NCI-H2107 (cell line): Measurements from ENCODE around the gene HECA.
"Not testable (repeated sequence)": the region's sequence is repeated elsewhere in the genome, so short reads cannot be mapped to it uniquely, and the experiment has no call there.

Experiments
- DNase-seq: peaks from one replicate; lab custom pipeline; 2025; lab: John Stamatoyannopoulos, UW

HECA gene

GRCh38 chr6:139205843-139206242, 71.0 kb downstream of the HECA start:
- no peak for DNase-seq

GRCh38 chr6:139210766-139211165, 75.9 kb downstream of the HECA start:
- not testable (repeated sequence) for DNase-seq

GRCh38 chr6:139212460-139212859, 77.6 kb downstream of the HECA start:
- not testable (repeated sequence) for DNase-seq

- peak; percentile 82 for DNase-seq
Observed at GRCh38 chr6:139219271-139219729, 84.4 kb downstream of the HECA start.

- no peak for DNase-seq
Observed at GRCh38 chr6:139219746-139220145, 84.9 kb downstream of the HECA start.

- DNase-seq: not testable (repeated sequence)
Observed at GRCh38 chr6:139228387-139228786, 93.5 kb downstream of the HECA start.
